HEK293T (cell line): ENCODE measurements around the gene FFAR2.
"Not testable (repeated sequence)": the region's sequence is repeated elsewhere in the genome, so short reads cannot be mapped to it uniquely, and the experiment has no call there.

ENCODE experiments used
- CTCF ChIA-PET: fragments of 350-600 bp; formaldehyde crosslinking; extraction: SDS; loops from one replicate; lab custom pipeline; 2021; ENCODE audit warnings: antibody characterized with exemption, inconsistent platforms; lab: Yijun Ruan, JAX
- POLR2A ChIA-PET: fragments of 350-600 bp; formaldehyde crosslinking; extraction: SDS; loops from one replicate; lab custom pipeline; 2020; ENCODE audit warnings: antibody characterized with exemption, inconsistent platforms; lab: Yijun Ruan, JAX
- DNase-seq: peaks from one replicate; pipeline ENCODE4 v3.0.0; 2012; ENCODE audit warnings: mixed read lengths; ENCODE audit errors: extremely low spot score
- ARNT ChIP-seq: fragments of 450-650 bp; IDR thresholded peaks from 2 replicates; pipeline ENCODE4 v1.6.1; 2017; ENCODE audit warnings: mild to moderate bottlenecking
- BHLHE40 ChIP-seq: fragments of 450-650 bp; IDR thresholded peaks from 2 replicates; pipeline ENCODE4 v1.6.1; 2016; ENCODE audit warnings: mild to moderate bottlenecking, moderate library complexity, borderline replicate concordance
- CTBP1 ChIP-seq: fragments of 450-650 bp; IDR thresholded peaks from 2 replicates; pipeline ENCODE4 v1.6.1; 2016; ENCODE audit warnings: borderline replicate concordance
- ELF4 ChIP-seq: fragments of 450-650 bp; IDR thresholded peaks from 2 replicates; pipeline ENCODE4 v1.6.1; 2017; ENCODE audit warnings: antibody characterized with exemption
- FOXA1 ChIP-seq: fragments of 450-650 bp; IDR thresholded peaks from 2 replicates; pipeline ENCODE4 v1.6.1; 2016; ENCODE audit warnings: mild to moderate bottlenecking
- FOXK2 ChIP-seq: fragments of 450-650 bp; IDR thresholded peaks from 2 replicates; pipeline ENCODE4 v1.6.1; 2016; ENCODE audit warnings: mild to moderate bottlenecking
- FOXM1 ChIP-seq: fragments of 450-650 bp; IDR thresholded peaks from 2 replicates; pipeline ENCODE4 v1.6.1; 2017; ENCODE audit warnings: mild to moderate bottlenecking, borderline replicate concordance
- HDGF ChIP-seq: fragments of 450-650 bp; IDR thresholded peaks from 2 replicates; pipeline ENCODE4 v1.6.1; 2017; ENCODE audit warnings: antibody characterized with exemption, borderline replicate concordance
- L3MBTL2 ChIP-seq: fragments of 450-650 bp; conservative IDR thresholded peaks from 2 replicates; pipeline ENCODE4 v1.6.1; 2016; ENCODE audit warnings: mild to moderate bottlenecking
- LEF1 ChIP-seq: fragments of 450-650 bp; IDR thresholded peaks from 2 replicates; pipeline ENCODE4 v1.6.1; 2017; ENCODE audit warnings: mild to moderate bottlenecking, borderline replicate concordance
- NFRKB ChIP-seq: fragments of 450-650 bp; IDR thresholded peaks from 2 replicates; pipeline ENCODE4 v1.6.1; 2016; ENCODE audit warnings: mild to moderate bottlenecking, moderate library complexity
- SP1 ChIP-seq: fragments of 450-650 bp; IDR thresholded peaks from 2 replicates; pipeline ENCODE4 v1.6.1; 2017
- SUZ12 ChIP-seq: fragments of 450-650 bp; IDR thresholded peaks from 2 replicates; pipeline ENCODE4 v1.6.1; 2016; ENCODE audit warnings: mild to moderate bottlenecking
- TARDBP ChIP-seq: fragments of 450-650 bp; IDR thresholded peaks from 2 replicates; pipeline ENCODE4 v1.6.1; 2016
- ZNF384 ChIP-seq: fragments of 450-650 bp; IDR thresholded peaks from 2 replicates; pipeline ENCODE4 v1.6.1; 2016
- TF ChIP-seq, protein P1 (sequence below): fragments of 450-650 bp; IDR thresholded peaks from 2 replicates; pipeline ENCODE4 v1.6.1; 2016

Gene FFAR2

DNA sequence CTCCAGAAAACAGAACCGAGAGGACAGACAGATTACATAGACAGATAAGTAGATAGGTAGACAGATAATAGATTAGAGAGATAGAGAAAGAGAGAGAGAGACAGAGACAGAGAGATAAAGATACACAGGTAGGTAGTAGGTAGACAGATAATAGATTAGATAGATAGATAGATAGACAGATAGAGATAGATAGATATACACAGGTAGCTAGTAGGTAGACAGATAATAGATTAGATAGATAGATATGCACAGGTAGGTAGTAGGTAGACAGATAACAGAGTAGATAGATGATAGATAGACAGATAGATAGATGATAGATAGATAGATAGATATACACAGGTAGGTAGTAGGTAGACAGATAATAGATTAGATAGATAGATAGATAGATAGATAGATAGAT is 10.1 kb downstream of the FFAR2 start:
- ChIA-PET POLR2A (no interaction called here), CTCF (no interaction called here)
- DNase-seq, result no peak
- TF ChIP-seq FOXA1 (no peak), FOXK2 (no peak), ELF4 (no peak), SP1 (no peak), HDGF (no peak), NFRKB (no peak), BHLHE40 (no peak), ZNF384 (no peak)
- TF ChIP-seq, protein P1, sequence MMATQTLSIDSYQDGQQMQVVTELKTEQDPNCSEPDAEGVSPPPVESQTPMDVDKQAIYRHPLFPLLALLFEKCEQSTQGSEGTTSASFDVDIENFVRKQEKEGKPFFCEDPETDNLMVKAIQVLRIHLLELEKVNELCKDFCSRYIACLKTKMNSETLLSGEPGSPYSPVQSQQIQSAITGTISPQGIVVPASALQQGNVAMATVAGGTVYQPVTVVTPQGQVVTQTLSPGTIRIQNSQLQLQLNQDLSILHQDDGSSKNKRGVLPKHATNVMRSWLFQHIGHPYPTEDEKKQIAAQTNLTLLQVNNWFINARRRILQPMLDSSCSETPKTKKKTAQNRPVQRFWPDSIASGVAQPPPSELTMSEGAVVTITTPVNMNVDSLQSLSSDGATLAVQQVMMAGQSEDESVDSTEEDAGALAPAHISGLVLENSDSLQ, result no peak

DNA sequence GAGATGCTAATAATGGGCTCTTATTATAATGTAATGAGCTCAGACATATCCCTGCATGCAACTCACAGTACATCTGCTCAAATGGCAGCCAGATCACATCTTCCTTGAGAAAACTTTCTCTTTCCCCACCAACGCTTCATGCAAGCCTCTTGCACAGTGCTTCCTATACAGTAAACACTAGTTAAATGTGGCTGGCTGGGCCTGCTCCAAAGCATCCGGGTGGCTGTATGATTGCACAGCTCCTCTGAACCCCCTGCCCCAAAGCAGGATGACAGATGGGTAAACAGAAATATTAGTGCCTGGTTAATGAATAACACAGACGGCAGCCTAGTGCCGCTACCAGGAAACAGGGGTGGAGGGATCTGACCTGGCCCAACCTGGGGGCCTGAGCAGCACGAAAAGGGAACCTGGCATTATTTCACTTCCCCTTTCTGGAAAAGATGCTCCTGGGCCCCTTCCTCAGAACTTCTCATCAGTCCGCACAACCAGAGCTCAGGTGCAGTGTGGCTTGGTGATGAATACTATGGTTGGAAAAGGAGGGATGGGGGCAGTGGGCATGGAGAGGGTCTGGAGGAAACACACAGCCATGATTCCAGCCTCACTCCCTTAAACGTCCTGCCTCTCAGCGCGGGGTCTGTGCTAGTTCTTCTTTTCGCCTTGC is 10.8 kb downstream of the FFAR2 start:
- POLR2A ChIA-PET, result no interaction called here
- CTCF ChIA-PET, result no interaction called here
- no peak for TF ChIP-seq BHLHE40
- no peak for TF ChIP-seq ZNF384
- TF ChIP-seq HDGF, result no peak
- TF ChIP-seq ARNT, result no peak
- no peak for TF ChIP-seq TARDBP
- TF ChIP-seq, protein P1, result no peak
- no peak for TF ChIP-seq LEF1
- no peak for TF ChIP-seq FOXK2
- no peak for TF ChIP-seq ELF4
- TF ChIP-seq L3MBTL2, result no peak
- no peak for TF ChIP-seq SP1
- no peak for TF ChIP-seq SUZ12
- no peak for TF ChIP-seq CTBP1
- no peak for TF ChIP-seq FOXM1
- TF ChIP-seq FOXA1, result no peak
- TF ChIP-seq NFRKB, result no peak
- no peak for DNase-seq

DNA sequence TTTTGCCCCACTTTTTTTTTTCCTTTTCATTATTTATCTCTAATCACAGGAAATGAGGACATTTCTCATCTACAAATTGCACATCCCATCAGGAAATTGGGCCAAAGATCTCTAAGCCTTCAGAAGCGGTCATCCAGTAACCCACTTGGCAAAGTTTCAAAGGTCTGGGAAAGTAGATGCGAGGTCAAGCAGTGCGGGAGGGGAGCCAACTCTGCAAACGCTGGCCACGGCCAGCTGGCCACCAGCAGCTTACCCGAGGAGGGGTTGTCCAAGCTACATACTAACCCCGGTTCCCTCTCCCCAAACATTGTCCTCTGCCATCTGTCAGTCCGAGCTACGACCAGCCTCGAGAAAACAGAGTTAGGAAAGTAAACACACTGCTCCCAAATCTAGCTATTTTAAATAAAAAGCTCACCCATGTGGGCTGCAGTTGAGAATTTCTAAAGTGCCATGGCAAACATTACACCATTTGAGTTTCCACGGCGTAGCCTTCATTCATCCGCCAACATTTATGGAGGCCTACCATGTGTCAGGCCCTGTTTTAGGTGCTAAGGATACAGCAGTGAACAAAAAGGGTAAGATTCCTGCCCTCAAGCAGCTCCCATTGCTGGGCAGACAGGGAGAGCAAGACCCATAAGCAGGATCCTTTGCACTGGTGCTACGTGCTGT is 11.5 kb downstream of the FFAR2 start:
- ChIA-PET POLR2A (no interaction called here), CTCF (no interaction called here)
- no peak for TF ChIP-seq HDGF
- TF ChIP-seq SUZ12, result no peak
- no peak for TF ChIP-seq FOXM1
- TF ChIP-seq ELF4, result no peak
- no peak for TF ChIP-seq LEF1
- no peak for TF ChIP-seq TARDBP
- TF ChIP-seq ARNT, result no peak
- TF ChIP-seq CTBP1, result no peak
- TF ChIP-seq, protein P1, result no peak
- no peak for TF ChIP-seq BHLHE40
- no peak for TF ChIP-seq FOXK2
- DNase-seq, result no peak

DNA sequence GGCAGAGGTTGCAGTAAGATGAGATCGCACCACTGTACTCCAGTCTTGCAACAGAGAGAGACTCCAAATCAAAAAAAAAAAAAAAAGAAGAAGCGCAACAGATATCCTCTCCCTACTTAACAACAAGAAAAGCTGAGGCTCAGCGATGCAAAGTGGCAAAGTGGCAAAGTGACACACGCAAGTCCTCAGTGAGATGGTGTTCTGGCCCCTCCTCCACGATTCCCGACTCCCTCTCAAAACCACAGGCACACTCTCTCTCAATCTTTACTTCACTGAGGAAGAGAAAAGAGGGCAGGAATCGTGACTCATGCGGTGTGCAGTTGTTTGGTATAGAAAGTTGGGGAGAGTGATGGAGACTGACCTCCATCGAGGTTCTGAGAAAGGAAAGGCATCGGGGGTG is 12.6 kb downstream of the FFAR2 start:
- no peak for TF ChIP-seq CTBP1
- TF ChIP-seq HDGF, result no peak
- TF ChIP-seq FOXM1, result no peak
- no peak for TF ChIP-seq ELF4
- no peak for TF ChIP-seq LEF1
- TF ChIP-seq L3MBTL2, result no peak
- no peak for TF ChIP-seq ZNF384
- no peak for TF ChIP-seq ARNT
- no peak for TF ChIP-seq TARDBP
- TF ChIP-seq SUZ12, result no peak
- TF ChIP-seq, protein P1, result no peak
- TF ChIP-seq FOXA1, result no peak
- no peak for TF ChIP-seq NFRKB
- no peak for TF ChIP-seq SP1
- TF ChIP-seq FOXK2, result no peak
- TF ChIP-seq BHLHE40, result no peak
- DNase-seq, result no peak
- ChIA-PET CTCF (interaction anchor here (0.7 kb wide), 1 partner anchor 10 kb away, joined by 3 read pairs; no protein-coding TSS in a partner anchor), POLR2A (no interaction called here)

DNA sequence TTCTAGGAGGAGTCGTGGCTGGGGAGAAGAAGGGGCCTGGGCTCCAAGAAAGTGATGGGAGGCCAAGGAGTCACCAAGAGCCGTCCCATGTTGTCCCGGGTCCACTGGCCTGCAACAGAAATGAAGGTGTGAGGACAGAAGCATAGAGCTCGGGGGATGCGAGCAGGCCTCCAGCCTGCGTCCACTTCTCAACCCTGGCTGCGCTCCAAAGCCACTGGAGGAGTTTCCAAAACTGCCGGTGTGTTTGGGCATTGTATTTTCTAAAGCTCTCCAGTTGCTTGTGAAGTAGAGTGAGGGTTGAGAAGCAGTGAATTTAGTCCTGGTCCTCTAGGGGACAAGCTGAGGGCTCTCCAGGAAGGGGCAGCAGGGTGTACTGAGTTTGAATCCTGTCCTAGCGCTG is 13.0 kb downstream of the FFAR2 start:
- TF ChIP-seq CTBP1 (no peak), FOXK2 (no peak), HDGF (no peak), L3MBTL2 (no peak), SP1 (no peak), LEF1 (no peak), ELF4 (no peak), FOXM1 (no peak), ARNT (no peak), SUZ12 (no peak), FOXA1 (no peak), ZNF384 (no peak), TARDBP (no peak), NFRKB (no peak), BHLHE40 (no peak)
- TF ChIP-seq, protein P1, result no peak
- ChIA-PET CTCF (interaction anchor here (0.7 kb wide), 1 partner anchor 11 kb away, joined by 3 read pairs; no protein-coding TSS in a partner anchor), POLR2A (no interaction called here)
- DNase-seq, result no peak

DNA sequence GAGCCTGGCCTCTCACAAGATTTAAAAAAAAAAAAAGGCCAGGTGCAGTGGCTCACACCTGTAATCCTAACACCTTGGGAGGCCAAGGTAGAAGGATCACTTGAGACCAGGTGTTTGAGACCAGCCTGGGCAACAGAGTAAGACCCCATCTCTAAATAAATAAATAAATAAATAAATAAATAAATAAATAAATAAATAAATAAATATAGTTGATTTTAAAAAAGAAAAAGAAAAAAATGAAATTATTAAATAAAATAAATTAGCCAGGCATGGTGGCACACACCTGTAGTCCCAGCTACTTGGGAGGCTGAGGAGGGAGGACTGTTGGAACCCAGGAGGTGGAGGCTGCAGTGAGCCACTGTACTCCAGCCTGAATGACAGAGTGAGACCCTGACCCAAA is 13.7 kb downstream of the FFAR2 start:
- DNase-seq, CTCF ChIA-PET, POLR2A ChIA-PET: not testable (repeated sequence)
